Epithelial cell of prostate (primary cell): Measurements from ENCODE around the gene SHBG.
"Not testable (repeated sequence)": the region's sequence is repeated elsewhere in the genome, so short reads cannot be mapped to it uniquely, and the experiment has no call there.

Source experiments
- DNase-seq: peaks from one replicate; pipeline ENCODE4 v3.0.0-alpha.2; 2011; ENCODE audit warnings: low read depth, low spot score
- H3K27ac ChIP-seq: fragments of 450-650 bp; 2 replicates; pipeline ENCODE4 v1.5.1; 2017; ENCODE audit warnings: mild to moderate bottlenecking

Gene SHBG

GRCh38 chr17:7611635-7612293 lies 18.2 kb upstream of the SHBG start:
- no peak for DNase-seq
- no peak overlapping the region for H3K27ac ChIP-seq

DNA sequence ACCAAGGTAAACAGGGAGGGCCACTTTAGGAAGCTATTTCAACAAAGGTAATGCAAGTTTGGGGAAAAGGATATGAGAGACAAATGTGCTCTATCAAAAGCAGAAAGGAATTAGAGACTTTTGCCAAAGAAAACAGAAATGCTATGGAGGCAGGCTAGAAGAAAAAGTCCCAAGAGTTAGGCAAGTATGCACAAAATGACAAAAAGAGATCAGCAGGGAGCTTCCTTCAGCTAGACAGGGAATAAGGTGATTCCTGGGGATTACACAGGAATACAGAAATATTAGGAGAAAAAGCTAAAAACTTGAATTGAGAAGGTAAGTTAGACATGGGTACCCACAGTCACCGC lies 17.7 kb upstream of the SHBG start:
- no peak for DNase-seq
- H3K27ac ChIP-seq = no peak overlapping the region

DNA sequence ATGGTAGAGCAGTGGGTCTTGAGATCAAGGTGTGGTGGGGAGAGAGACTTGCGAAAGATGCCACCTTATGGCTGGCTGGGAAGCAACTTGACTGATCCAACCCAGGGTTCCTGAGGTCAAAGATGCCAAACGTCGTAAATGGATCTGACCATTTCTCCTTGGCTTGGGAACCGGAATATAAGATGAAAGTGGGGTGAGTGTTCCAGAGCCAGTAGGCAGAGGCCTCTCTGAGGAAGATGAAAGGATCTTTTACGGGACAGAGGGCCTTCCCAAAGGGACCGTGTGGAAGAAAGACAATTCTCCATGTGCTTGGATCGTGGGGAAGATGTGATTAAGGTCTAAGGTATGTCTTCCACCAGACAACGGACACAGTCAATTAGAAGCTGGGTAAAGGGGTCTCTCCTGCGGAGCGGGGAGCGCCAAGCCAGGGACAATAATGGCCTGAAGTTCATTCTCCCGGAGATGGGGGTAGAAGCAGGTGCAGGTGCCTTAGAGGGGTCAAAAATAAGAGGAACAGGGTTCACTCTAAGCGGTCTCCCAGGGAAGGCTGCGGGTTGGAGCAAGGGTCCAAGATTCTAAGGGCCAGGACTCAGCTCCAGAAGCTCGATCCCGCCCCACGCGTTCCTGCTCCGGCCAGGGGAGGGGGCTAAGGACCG lies 16.0 kb upstream of the SHBG start:
- DNase-seq = no peak

GRCh38 chr17:7614425-7615264 lies 15.3 kb upstream of the SHBG start, which contains the start of gene FXR2:
TSS of gene FXR2 (minus strand) at chr17:7614897. CDS start at chr17:7614532, 365 bp downstream.
- DNase-seq = peak; percentile 98
- peak within 1 kb of the TSS; percentile 87 for H3K27ac ChIP-seq

More for the DNA sequence above, 16.0 kb upstream of the SHBG start:
- peak overlapping the region; percentile 87 for H3K27ac ChIP-seq

DNA sequence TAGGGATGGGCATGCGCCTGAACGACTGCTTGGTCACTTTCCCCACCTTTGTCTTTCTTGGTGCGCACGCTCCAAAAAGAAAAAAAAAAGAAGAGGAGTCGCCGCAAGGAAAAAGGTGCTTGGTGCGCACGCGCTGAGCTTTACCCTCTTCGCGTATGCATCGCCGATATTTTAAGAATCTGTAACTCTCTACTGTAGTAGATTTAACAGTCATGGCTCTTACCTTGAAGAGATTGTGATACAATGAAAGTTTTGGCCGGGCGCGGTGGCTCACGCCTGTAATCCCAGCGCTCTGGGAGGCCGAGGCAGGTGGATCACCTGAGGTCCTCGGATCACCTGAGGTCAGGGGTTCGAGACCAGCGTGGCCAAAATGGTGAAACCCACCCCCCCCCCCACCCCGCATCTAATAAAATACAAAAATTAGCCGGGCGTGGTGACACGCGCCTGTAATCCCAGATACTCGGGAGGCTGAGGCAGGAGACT lies 14.6 kb upstream of the SHBG start:
- peak overlapping the region; percentile 87 for H3K27ac ChIP-seq
- no peak for DNase-seq

DNA sequence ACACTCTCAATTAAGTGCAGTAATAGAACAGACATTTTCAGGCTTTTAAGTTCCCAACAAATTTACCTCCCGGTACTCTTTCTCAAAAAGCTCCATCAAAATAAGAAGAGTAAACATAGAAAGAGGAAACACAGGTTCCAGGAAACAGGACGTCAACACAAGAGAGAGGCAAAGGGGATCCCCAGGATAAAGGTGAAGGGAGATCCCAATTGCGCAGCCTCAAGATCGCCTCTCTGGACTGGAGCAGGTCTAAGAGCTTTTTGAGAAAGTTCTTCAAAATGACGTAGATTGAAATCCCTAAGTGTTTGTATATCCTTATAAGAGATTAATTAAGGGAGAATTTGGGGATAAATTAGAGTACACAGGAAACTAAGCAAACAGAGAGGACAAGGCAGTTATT lies 11.3 kb upstream of the SHBG start:
- H3K27ac ChIP-seq = no peak overlapping the region
- no peak for DNase-seq

- H3K27ac ChIP-seq = no peak overlapping the region
- DNase-seq = no peak
Measured at GRCh38 chr17:7620835-7621234, 9.1 kb upstream of the SHBG start.

GRCh38 chr17:7623661-7624060 lies 6.3 kb upstream of the SHBG start:
- no peak overlapping the region for H3K27ac ChIP-seq
- no peak for DNase-seq

- not testable (repeated sequence) for H3K27ac ChIP-seq, DNase-seq
Measured at GRCh38 chr17:7625749-7626148, 4.2 kb upstream of the SHBG start.

DNA sequence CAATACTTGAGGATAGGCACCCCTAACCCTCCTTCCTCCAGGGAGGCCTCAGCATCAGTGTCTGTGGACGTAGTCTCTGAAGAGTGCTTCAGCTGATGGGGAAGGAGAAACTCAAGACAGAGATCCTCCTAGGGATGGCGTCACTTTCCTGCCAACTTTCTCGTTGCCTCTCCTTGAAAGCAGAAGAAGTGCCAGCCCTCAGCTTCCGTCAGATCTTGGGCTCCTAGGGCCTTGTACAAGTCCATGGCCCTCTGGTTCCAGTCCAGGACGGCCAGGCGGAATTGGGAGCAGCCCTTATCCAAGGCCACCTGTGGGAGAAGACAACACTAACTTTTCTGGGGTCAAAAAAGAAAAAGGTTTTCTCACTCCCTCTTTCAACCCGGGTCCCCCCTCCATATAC lies 3.6 kb upstream of the SHBG start:
- H3K27ac ChIP-seq = no peak overlapping the region
- DNase-seq = no peak

GRCh38 chr17:7626956-7627249 lies 3.0 kb upstream of the SHBG start:
- peak overlapping the region; percentile 34 for H3K27ac ChIP-seq
- DNase-seq = no peak

GRCh38 chr17:7627250-7628121 lies 2.4 kb upstream of the SHBG start, which contains the start of gene SAT2:
TSS of gene SAT2 (minus strand) at chr17:7627821. CDS start at chr17:7627635, 186 bp downstream.
- DNase-seq = peak; percentile 31
- H3K27ac ChIP-seq = peak within 1 kb of the TSS; percentile 34

GRCh38 chr17:7631398-7632380 lies 1.8 kb downstream of the SHBG start:
- no peak overlapping the region for H3K27ac ChIP-seq
- DNase-seq = no peak

GRCh38 chr17:7632492-7632894 lies 2.6 kb downstream of the SHBG start:
- no peak for DNase-seq
- H3K27ac ChIP-seq = no peak overlapping the region

- H3K27ac ChIP-seq = no peak overlapping the region
- no peak for DNase-seq
Measured at GRCh38 chr17:7633093-7633492, 3.2 kb downstream of the SHBG start.

- DNase-seq = no peak
- no peak overlapping the region for H3K27ac ChIP-seq
Measured at GRCh38 chr17:7634384-7634783, 4.4 kb downstream of the SHBG start.

- no peak overlapping the region for H3K27ac ChIP-seq
- DNase-seq = no peak
Measured at GRCh38 chr17:7636163-7636562, 6.2 kb downstream of the SHBG start.

GRCh38 chr17:7640783-7641182 lies 10.8 kb downstream of the SHBG start:
- no peak for DNase-seq
- H3K27ac ChIP-seq = no peak overlapping the region

DNA sequence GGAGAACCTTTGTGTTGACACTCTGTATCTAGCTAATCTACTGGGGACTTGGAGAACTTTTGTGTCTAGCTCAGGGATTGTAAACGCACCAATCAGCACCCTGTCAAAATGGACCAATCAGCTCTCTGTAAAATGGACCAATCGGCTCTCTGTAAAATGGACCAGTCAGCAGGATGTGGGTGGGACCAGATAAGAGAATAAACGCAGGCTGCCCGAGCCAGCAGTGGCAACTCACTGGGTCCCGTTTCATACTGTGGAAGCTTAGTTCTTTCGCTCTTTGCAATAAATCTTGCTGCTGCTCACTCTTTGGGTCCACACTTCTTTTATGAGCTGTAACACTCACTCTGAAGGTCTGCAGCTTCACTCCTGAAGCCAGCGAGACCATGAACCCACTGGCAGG lies 11.7 kb downstream of the SHBG start:
- DNase-seq, H3K27ac ChIP-seq: not testable (repeated sequence)
